HG03108 (cell line): Measurements from ENCODE around the gene CFAP74.
"Not testable (repeated sequence)": the region's sequence is repeated elsewhere in the genome, so short reads cannot be mapped to it uniquely, and the experiment has no call there.

Experiments used
- ATAC-seq: cut with Tn5 transposase; IDR thresholded peaks from one replicate; pipeline ENCODE4 v1.9.1; 2021; ENCODE audit warnings: moderate library complexity; ENCODE audit not compliant: unreplicated experiment

CFAP74 gene

DNA sequence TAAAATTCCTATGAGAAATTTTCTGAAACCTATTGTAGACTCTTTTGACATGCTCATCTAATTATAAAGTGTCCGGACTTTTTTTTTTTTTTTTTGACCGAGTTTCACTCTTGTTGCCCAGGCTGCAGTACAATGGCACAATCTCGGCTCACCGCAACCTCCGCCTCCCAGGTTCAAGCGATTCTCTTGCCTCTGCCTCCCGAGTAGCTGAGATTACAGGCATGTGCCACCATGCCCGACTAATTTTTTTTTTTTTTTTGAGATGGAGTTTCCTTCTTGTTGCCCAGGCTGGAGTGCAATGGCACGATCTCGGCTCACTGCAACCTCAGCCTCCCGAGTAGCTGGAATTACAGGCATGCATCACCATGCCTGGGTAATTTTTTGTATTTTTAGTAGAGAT, 119.7 kb downstream of the CFAP74 start:
- ATAC-seq: not testable (repeated sequence)

DNA sequence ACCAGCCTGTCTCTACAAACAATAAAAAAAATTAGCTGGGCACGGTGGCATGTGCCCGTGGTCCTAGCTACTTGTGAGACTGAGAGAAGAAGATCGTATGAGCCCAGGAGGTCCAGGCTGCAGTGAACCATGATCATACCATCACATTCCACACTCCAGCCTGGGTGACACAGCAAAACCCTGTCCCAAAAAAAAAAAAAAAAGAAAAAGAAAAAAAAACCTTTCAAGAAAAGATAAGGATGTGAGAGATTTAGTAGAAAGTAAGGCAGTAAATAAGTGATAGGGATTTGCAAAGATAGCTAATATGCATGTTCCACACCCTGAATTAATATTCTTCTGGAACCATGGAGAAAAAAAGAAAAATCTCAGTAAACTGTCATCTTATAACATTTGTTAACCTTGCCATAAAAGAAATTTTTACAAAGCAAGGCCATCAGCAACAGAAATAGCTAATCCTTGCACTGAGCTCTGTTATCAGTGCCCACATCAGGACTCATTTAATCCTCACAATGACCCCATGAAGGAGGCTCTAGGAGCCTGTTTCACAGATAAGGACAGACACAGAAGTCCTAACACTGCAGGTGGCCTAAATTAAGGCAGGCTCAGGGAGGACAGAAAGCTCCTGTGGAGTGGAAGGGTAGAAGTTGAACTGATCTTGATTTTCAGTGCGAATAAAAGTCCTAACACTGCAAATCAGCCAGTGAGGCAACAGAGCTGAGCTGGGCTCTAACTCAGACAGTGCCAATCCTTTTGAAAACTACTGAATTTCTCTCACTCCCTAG, 120.3 kb downstream of the CFAP74 start:
- ATAC-seq: no peak

DNA sequence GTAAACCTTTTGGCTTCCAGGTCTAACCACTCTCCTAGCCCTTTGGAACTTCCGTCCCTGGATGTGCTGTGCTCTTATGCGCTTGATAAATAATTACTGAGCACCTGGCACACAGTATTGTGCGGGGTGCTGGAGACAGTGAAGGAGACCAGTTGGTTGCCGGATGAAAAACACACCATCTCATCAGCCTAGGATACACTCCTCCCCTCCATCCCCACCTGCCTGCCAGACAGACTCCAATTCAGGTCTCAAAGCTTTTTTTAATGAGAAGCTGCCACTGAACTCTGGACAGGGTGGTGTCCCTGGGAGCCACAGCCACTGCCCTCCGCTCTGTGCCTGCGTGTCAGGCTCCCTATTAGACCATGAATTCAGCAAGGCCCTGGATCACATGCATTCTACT, 121.9 kb downstream of the CFAP74 start:
- ATAC-seq: no peak

DNA sequence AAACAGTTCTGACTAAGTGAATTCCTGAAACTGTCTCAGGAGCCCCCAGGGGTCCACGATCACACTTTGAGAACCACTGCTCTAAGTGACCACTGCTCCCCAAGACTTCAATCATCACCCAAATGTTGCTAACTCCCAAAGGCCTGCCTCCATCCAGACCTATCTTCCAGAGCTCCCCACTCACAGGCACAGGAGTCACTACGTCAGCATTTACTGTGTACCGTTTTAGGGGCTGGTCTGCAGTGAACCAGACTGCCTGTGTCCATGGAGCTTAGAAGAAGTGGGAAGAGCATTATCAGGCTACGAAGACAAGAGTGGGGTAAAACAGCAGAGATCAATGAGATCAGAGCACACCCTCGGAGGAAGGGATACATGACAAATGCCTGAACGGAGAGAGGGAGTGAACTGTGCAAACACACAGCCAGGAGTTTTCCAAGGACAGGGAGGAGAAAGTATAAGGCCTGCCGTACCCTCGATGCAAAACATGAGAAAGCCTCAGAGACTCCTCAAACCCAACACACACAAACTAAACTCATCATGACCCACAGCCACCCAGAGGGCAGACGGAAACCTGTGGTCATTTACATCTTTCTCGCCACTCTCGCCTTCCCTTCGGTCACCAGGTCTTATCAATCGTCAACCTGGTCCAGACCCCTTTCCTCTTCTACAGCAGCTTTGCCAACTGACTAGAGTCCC, 122.8 kb downstream of the CFAP74 start:
- no peak for ATAC-seq

DNA sequence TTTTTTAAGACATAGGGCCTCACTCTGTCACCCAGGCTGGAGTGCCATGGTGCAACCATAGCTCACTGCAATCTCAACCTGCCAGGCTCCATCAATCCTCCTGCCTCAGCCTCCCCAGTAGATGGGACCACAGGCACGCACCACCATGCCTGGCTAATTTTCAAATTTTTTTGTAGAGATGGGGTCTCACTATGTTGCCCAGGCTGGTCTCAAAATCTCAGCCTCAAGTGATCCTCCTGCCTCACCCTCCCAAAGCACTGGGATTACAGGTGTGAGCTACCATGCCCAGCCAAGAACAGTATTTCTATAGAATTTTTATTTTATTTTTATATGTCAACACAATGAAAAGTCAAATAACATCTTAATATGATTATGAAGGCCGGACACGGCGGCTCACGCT, 123.6 kb downstream of the CFAP74 start:
- ATAC-seq: no peak

DNA sequence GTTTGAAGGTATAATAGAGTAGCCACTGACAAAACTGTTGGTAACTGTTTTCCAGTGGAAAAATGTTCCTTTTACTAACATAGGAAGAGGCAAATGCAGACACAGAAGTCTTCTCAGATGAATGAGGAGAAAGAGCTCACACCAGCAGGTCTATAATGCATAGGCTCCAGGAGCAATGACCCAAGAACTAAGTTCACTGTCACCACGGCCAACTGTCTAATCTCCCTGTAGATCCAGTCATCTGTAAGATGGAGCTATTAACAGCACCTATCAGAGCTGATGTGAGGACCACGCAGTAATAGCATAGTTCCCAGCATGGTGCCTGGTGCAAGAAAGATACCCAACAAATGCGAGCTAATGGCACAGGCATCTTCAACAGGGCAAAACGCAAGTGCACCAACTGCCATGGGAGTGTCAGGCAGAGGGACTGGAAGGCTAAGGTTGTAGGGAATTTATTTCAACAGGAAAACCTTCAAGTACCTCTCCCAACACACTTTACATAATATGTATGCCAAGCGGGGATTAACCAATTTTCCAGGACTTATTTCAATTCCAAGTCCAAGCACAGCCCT, 125.6 kb downstream of the CFAP74 start:
- ATAC-seq: no peak

DNA sequence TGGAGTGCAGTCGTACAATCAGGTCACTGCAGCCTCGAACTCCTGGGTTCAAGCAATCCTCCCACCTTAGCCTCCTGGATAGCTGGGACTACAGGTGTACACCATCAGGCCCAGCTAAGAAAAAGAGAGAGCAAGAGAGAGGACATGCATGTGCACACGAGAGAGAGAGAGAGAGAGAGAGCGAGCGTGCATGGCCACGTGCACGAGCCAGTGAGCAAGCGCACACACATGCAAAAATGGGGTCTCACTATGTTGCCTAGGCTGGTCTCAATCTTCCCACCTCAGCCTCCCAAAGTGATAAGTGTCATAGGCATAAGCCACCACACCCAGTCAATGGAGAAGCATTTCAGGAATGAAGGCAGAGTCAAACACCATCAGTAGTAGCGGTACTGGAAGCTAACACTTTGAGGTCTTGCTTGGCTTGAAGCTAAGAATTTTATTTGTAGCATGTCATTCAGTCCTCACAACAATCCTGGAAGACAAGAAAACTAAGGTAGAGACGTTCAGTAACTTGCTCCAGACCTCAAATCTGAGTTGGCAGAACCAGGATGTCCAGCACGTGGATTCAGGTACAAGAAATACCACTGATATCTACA, 127.2 kb downstream of the CFAP74 start:
- ATAC-seq: no peak

DNA sequence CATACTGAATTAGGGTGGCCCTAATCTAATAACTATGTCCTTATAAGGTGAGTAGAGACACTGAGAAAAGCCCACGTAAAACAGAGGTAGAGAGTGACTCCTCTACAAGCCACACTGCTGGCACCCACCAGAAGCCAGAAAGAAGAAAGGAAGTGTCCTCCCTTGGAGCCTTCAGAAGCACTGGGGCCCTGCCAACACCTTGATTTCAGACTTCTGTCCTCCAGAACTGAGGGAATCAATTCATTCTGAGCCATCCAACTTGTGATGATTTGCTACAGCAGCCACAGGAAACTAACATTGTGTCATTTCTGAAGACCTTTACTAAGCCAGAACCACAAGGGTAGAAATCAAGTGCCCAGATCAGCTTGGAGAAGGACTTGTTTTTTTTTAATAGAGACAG, 127.7 kb downstream of the CFAP74 start:
- no peak for ATAC-seq

DNA sequence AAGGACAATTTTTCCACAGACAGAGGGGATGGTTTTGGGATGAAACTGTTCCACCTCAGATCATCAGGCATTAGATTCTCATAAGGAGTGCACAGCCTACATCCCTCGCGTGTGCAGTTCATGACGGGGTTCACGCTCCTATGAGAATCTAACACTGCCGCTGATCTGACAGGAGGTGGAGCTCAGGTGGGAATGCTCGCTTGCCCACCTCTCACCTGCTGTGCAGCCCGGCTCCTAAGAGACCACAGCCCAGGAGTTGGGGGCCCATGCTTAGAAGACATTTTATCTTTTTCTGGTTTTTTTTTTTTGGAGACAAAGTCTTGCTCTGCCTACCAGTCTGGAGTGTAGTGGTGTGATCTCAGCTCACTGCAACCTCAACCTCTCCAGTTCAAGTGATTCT, 128.7 kb downstream of the CFAP74 start:
- no peak for ATAC-seq

DNA sequence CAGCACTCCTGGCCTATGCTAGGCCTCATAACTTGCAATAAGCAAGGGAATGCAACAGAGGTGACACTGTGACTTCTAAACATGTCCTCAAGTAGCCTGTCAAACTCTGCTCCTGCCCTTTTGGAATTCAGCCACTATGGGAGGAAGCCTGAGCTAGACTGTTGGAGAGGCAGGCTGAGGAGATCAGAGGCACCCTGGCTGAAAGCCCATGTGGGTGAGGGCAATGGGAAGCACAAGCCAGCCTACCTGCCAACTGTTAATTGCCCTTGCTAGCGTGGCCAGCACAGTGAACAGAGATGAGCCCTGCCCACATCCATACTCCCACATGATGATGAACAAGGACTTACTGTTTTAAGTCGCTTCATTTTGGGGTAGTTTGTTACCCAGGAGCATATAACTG, 130.4 kb downstream of the CFAP74 start:
- no peak for ATAC-seq

DNA sequence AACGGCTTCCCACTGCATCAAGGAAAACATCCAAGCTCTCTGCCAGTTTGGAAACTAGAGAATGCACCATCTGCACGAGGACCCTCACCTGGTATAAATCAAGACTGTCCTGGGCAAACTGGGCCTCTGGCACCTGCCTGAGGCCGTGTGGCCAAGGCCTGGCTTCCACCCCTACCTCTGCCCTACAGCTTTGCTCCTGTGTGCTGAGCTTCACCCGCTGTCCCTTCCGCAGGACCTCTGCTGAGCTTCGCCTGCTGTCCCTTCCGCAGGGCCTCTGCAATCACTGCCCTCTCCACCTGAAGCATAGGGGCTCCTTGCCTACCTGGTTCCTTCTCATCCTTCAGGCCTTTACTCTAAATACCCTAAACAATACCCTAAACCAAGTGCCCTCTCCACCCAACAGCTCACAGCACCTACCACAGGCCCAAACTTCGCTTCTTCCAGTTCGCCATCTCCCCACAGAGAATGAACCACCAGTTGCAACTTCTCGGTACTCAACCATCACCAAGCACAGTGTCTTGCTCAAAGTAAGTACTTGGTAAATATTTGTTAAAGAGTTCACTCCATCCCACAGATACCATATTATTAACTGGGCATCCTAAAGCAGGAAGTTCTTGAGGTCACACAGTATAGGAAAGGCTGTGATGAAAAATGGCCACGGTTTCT, 131.1 kb downstream of the CFAP74 start:
- ATAC-seq: no peak
